ENCODE results near the gene SFR1.
"Not testable (repeated sequence)": the region's sequence is repeated elsewhere in the genome, so short reads cannot be mapped to it uniquely, and the experiment has no call there.

The SFR1 gene

DNA sequence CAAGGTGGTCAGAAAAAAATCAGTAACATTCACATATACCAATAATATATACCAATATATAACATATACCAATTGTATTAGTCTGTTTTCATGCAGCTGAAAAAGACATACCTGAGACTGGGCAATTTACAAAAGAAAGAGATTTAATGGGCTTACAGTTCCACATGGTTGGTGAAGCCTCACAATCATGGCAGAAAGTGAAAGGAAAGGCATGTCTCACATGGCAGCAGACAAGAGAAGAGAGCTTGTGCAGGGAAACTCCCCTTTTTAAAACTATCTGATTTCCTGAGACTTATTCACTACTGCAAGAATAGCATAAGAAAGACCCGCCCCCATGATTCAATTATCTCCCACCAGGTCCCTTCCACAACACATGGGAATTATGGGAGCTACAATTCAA lies 52.2 kb downstream of the SFR1 start:
- not testable (repeated sequence) for DNase-seq (ENCODE audit: low spot score)

Data from cerebellar cortex (tissue), 1 donor.